GM12878 (cell line): ENCODE measurements around the gene CLIC6. TPM values are rescaled to one million over a fixed set of nuclear protein-coding genes. Genes with fewer than 3 reads are reported as not detected.

Experiments
- ATAC-seq: fragments of 200-7000 bp; cut with Tn5 transposase; 3 replicates; pipeline ENCODE4 v1.9.1; 2020; ENCODE audit warnings: mild to moderate bottlenecking, moderate library complexity
- BruUV-seq: library from RNA; stranded (reverse); fragments of 400-500 nt; replicated peaks from 2 replicates; lab custom pipeline; 2021; lab: Mats Ljungman, UMichigan
- CTCF ChIA-PET: fragments of 300-600 bp; sonication (Branson Sonifier 250); formaldehyde crosslinking; extraction: SDS; loops from one replicate; lab custom pipeline; 2021; ENCODE audit warnings: inconsistent platforms; lab: Yijun Ruan, JAX
- POLR2A ChIA-PET: fragments of 350-600 bp; formaldehyde crosslinking; extraction: SDS; loops from one replicate; lab custom pipeline; 2021; ENCODE audit warnings: inconsistent platforms; lab: Charles Lee
- RAD21 ChIA-PET: fragments of 300-600 bp; sonication (Branson Sonifier 250); formaldehyde crosslinking; loops from one replicate; lab custom pipeline; 2023; ENCODE audit warnings: antibody characterized with exemption; ENCODE audit not compliant: unreplicated experiment; lab: Charles Lee
- SMC1A ChIA-PET: fragments of 300-600 bp; sonication (Branson Sonifier 250); formaldehyde crosslinking; loops from one replicate; lab custom pipeline; 2023; ENCODE audit not compliant: unreplicated experiment, uncharacterized antibody; lab: Charles Lee
- DNase-seq: peaks from one replicate; pipeline ENCODE4 v3.0.0-alpha.2; 2011; ENCODE audit warnings: low read depth, low spot score
- FAIRE-seq: peaks from 3 replicates; lab custom pipeline; 2011; peaks lifted over from hg19 to GRCh38; lab: Jason Lieb, UNC
- H2AFZ ChIP-seq: 2 replicates; pipeline ENCODE4 v1.6.0; 2011; ENCODE audit warnings: low read depth, low read length, control low read depth; ENCODE audit not compliant: control insufficient read depth
- H3K27ac ChIP-seq: 2 replicates; pipeline ENCODE4 v1.5.1; 2011; ENCODE audit warnings: control low read depth; ENCODE audit not compliant: control insufficient read depth, insufficient read depth
- H3K27me3 ChIP-seq, 2 experiments: replicated peaks in 1 of 2; 2 replicates each; pipeline versions ENCODE4 v1.6.0 to v1.6.1; 2011; ENCODE audit warnings: low read length in 1 of 2; ENCODE audit not compliant: control insufficient read depth in 2 of 2, insufficient read depth in 2 of 2
- H3K36me3 ChIP-seq, 2 experiments: 2 replicates each; pipeline ENCODE4 v1.5.1; 2011; ENCODE audit warnings: low read length in 1 of 2; ENCODE audit not compliant: control insufficient read depth in 2 of 2, insufficient read depth in 2 of 2
- H3K4me1 ChIP-seq: 2 replicates; pipeline ENCODE4 v1.6.1; 2011; ENCODE audit warnings: mild to moderate bottlenecking, low read length, moderate library complexity, mixed read lengths; ENCODE audit not compliant: control insufficient read depth, insufficient read depth
- H3K4me2 ChIP-seq: 2 replicates; pipeline ENCODE4 v1.6.0; 2011; ENCODE audit warnings: control low read depth; ENCODE audit not compliant: control insufficient read depth, insufficient read depth
- H3K4me3 ChIP-seq: fragments of 200-600 bp; sonication (generic); 2 replicates; pipeline ENCODE4 v1.5.1; 2016
- H3K79me2 ChIP-seq: 2 replicates; pipeline ENCODE4 v1.6.0; 2011; ENCODE audit warnings: low read length; ENCODE audit not compliant: control insufficient read depth, insufficient read depth
- H3K9ac ChIP-seq: 2 replicates; pipeline ENCODE4 v1.8.0; 2011; ENCODE audit warnings: low read length, control low read depth, mixed read lengths; ENCODE audit not compliant: control insufficient read depth, insufficient read depth
- H3K9me3 ChIP-seq: replicated peaks from 3 replicates; pipeline ENCODE4 v1.5.1; 2011; ENCODE audit warnings: mild to moderate bottlenecking, low read length; ENCODE audit not compliant: control insufficient read depth, insufficient read depth
- H4K20me1 ChIP-seq: 2 replicates; pipeline ENCODE4 v1.6.0; 2011; ENCODE audit not compliant: control insufficient read depth, insufficient read depth
- BACH1 ChIP-seq: fragments of 450-650 bp; IDR thresholded peaks from 2 replicates; pipeline ENCODE4 v1.6.1; 2017; ENCODE audit warnings: mild to moderate bottlenecking, borderline replicate concordance
- IKZF2 ChIP-seq, 2 experiments: fragments of 450-650 bp; IDR thresholded peaks; 2 replicates each; pipeline ENCODE4 v1.6.1; 2017; ENCODE audit warnings: mild to moderate bottlenecking in 2 of 2, moderate library complexity in 2 of 2
- KLF5 ChIP-seq: fragments of 450-650 bp; IDR thresholded peaks from 2 replicates; pipeline ENCODE4 v1.6.1; 2014; ENCODE audit warnings: mild to moderate bottlenecking; ENCODE audit not compliant: partially characterized antibody
- MTA3 ChIP-seq: IDR thresholded peaks from 2 replicates; pipeline ENCODE4 v1.6.1; 2012; ENCODE audit warnings: low read length, inconsistent platforms, borderline replicate concordance
- MYB ChIP-seq: fragments of 150-350 bp; IDR thresholded peaks from 2 replicates; pipeline ENCODE4 v1.6.1; 2014; ENCODE audit warnings: mild to moderate bottlenecking, low read depth, low read length, borderline replicate concordance
- POLR2AphosphoS2 ChIP-seq: IDR thresholded peaks from 2 replicates; pipeline ENCODE4 v1.6.1; 2011; ENCODE audit warnings: low read depth, mild to moderate bottlenecking, low read length, improper control_type of control experiment, moderate library complexity
- RELA ChIP-seq: fragments of 450-650 bp; IDR thresholded peaks from 2 replicates; pipeline ENCODE4 v1.8.0; 2014; ENCODE audit warnings: borderline replicate concordance; ENCODE audit not compliant: partially characterized antibody
- SIN3A ChIP-seq: IDR thresholded peaks from 2 replicates; pipeline ENCODE4 v1.6.1; 2012; ENCODE audit warnings: low read depth, low read length, improper control_type of control experiment
- SP1 ChIP-seq: IDR thresholded peaks from one replicate; pipeline ENCODE4 v1.6.1; 2011; ENCODE audit warnings: low read depth, low read length
- SPI1 ChIP-seq: IDR thresholded peaks from 2 replicates; pipeline ENCODE4 v1.6.1; 2011; ENCODE audit warnings: low read depth, mild to moderate bottlenecking, low read length, moderate library complexity, borderline replicate concordance; ENCODE audit not compliant: insufficient read depth
- STAT3 ChIP-seq: IDR thresholded peaks from 2 replicates; pipeline ENCODE4 v1.6.1; 2011; ENCODE audit warnings: low read depth, low read length, improper control_type of control experiment
- TBL1XR1 ChIP-seq: IDR thresholded peaks from 2 replicates; pipeline ENCODE4 v1.6.1; 2012; ENCODE audit warnings: low read depth, low read length, improper control_type of control experiment
- ZNF274 ChIP-seq: IDR thresholded peaks from one replicate; pipeline ENCODE4 v1.8.0; 2011; ENCODE audit not compliant: insufficient read length, insufficient read depth
- WGBS: methylation state at CpG from one replicate; pipeline ENCODE4 v1.1.6; 2016; ENCODE audit warnings: low lambda C conversion rate; ENCODE audit not compliant: insufficient replicate concordance, insufficient coverage; ENCODE audit errors: missing lambda C conversion rate; 5-methylcytosine and 5-hydroxymethylcytosine counted together
- in situ Hi-C: fragments of 300-500 bp; cut with MboI; formaldehyde crosslinking; loops from 9 replicates; pipeline ENCODE4 v1.14.3; 2018; ENCODE audit warnings: mixed read lengths
- intact Hi-C: fragments of 100-400 bp; cut with micrococcal nuclease; formaldehyde crosslinking; loops from one replicate; pipeline ENCODE4 v1.14.2; 2022; ENCODE audit not compliant: unreplicated experiment
- polyA plus RNA-seq, 11 experiments: library from polyadenylated mRNA; depleted of rRNA in 4 of 11; unstranded in 6 of 11; stranded (reverse) in 5 of 11; fragments of >200 nt; fragmentation: Nextera tagmentation in 4 of 11; fragmentation: Illumina TruSeq in 1 of 11; extraction: Ambion mirVana in 4 of 11; extraction: Trizol in 1 of 11; gene quantifications; 1 replicate in 1 of 11; 2 replicates in 10 of 11; pipeline versions ENCODE4 v1.2.1 to v1.2.3, GENCODE V29; 2011 to 2016; ENCODE audit warnings: inconsistent platforms in 2 of 11, missing spikeins in 2 of 11, low read depth in 1 of 11
- total RNA-seq, 4 experiments: library from RNA; depleted of rRNA in 3 of 4; stranded (reverse); fragments of >200 nt in 3 of 4; fragmentation: Illumina TruSeq in 1 of 4; extraction: Trizol in 1 of 4; gene quantifications; 2 replicates each; pipeline versions ENCODE4 v1.2.1 to v1.2.3, GENCODE V29; 2013 to 2021
- TF ChIP-seq, protein P1 (sequence below): IDR thresholded peaks from 2 replicates; pipeline ENCODE4 v1.6.1; 2012; ENCODE audit warnings: low read depth, low read length, improper control_type of control experiment
- TF ChIP-seq, protein P2 (sequence below): IDR thresholded peaks from 2 replicates; pipeline ENCODE4 v1.6.1; 2011; ENCODE audit warnings: borderline replicate concordance, low read depth, mild to moderate bottlenecking, moderate library complexity, low read length; ENCODE audit not compliant: insufficient read depth, poor library complexity, severe bottlenecking

Gene CLIC6
- total and polyA plus RNA-seq, 10 of the 15 experiments (the other 5 are each of a cell fraction or from before 2014, with no cell fraction given) = 5.7 to 34.1 (median 11.2) TPM

DNA sequence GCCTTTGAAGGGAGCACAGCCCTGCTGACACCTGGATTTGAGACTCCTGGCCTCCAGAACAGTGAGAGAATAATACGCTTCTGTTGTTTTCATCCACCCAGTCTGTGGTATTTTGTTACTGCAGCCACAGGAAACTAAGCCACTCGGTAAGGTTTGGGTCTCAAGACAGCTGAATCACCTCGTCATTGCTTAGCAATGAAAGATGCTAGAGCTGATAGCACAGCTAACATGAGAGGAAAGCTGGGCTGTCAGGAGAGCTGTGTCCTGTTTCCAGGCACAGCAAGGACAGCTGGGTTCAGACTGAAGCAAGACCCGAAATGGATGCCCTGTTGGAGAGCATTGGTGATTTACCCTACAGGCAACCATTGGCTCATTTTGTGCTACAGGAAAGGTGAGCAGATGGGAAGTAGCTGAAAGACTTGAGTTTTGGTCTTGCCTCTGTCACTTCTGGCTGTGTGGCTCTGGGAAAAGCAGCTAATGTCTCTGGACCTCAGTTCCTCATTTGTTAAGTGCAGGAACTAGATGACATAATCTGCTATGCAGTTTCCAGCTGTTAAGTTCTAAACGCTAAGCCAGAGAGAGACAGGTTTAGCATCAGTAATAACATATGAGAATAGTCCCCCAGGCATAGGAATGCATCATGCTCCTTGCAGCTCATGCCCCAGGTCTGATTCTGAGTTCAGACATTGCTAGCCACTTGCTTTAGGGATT lies 58.0 kb downstream of the CLIC6 start:
- TF ChIP-seq POLR2AphosphoS2 (no peak), SPI1 (peak; percentile 42; the same call in 1 of the 2 replicates)
- ChIA-PET RAD21 (interaction anchor here (0.6 to 1.2 kb wide), 2 partner anchors 268 to 1113 kb away, joined by 4 read pairs; no protein-coding TSS in a partner anchor), POLR2A (no interaction called here), CTCF (interaction anchor here (0.7 to 1.9 kb wide), 4 partner anchors 17 to 359 kb away, joined by 4 read pairs; no protein-coding TSS in a partner anchor), SMC1A (interaction anchor here (0.6 to 2.1 kb wide), 5 partner anchors 18 to 1113 kb away, joined by 3 to 9 read pairs (median 4); no protein-coding TSS in a partner anchor)
- H3K4me1 ChIP-seq = no peaks in the 10 kb centered on the region
- H3K27me3 ChIP-seq = no peaks in the 10 kb centered on the region
- H3K4me2 ChIP-seq = no peak overlapping the region
- WGBS = 8% methylated on average over 5 of the region's 5 CpGs
- H3K4me3 ChIP-seq = no peak overlapping the region
- BruUV-seq = no TSS peak
- no peaks in the 10 kb centered on the region for H3K79me2 ChIP-seq
- peak; percentile 61 for FAIRE-seq
- intact Hi-C loops (no loop called here), in situ Hi-C loops (no loop called here)
- no peaks in the 10 kb centered on the region for H4K20me1 ChIP-seq
- H3K9ac ChIP-seq = no peak overlapping the region
- no peak for ATAC-seq
- no peaks in the 10 kb centered on the region for H3K9me3 ChIP-seq
- H3K36me3 ChIP-seq = no peaks in the 10 kb centered on the region
- H2AFZ ChIP-seq = no peak overlapping the region
- H3K27ac ChIP-seq = no peak overlapping the region
- DNase-seq = no peak

- H3K4me2 ChIP-seq = no peak overlapping the region
- RAD21 ChIA-PET = no interaction called here
- H3K4me1 ChIP-seq = no peaks in the 10 kb centered on the region
- H3K27me3 ChIP-seq = no peaks in the 10 kb centered on the region
- no peak overlapping the region for H3K9ac ChIP-seq
- H3K9me3 ChIP-seq = no peaks in the 10 kb centered on the region
- no TSS peak for BruUV-seq
- DNase-seq (no peak), ATAC-seq (no peak), FAIRE-seq (no peak)
- no peak overlapping the region for H3K27ac ChIP-seq
- H2AFZ ChIP-seq = no peak overlapping the region
- in situ Hi-C loops (no loop called here), intact Hi-C loops (no loop called here)
- SMC1A ChIA-PET = no interaction called here
- WGBS = 96% methylated on average over 3 of the region's 3 CpGs
- H3K79me2 ChIP-seq = no peaks in the 10 kb centered on the region
- H3K4me3 ChIP-seq = no peak overlapping the region
- CTCF ChIA-PET = no interaction called here
- TF ChIP-seq KLF5 (no peak), ZNF274 (no peak), STAT3 (no peak), SIN3A (no peak), IKZF2 (IDR thresholded peaks at IDR 0.05) (no peak), RELA (no peak), TBL1XR1 (no peak), BACH1 (no peak), MTA3 (no peak), MYB (no peak), SP1 (no peak)
- TF ChIP-seq, protein P1, sequence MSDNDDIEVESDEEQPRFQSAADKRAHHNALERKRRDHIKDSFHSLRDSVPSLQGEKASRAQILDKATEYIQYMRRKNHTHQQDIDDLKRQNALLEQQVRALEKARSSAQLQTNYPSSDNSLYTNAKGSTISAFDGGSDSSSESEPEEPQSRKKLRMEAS = no peak
- TF ChIP-seq, protein P2, sequence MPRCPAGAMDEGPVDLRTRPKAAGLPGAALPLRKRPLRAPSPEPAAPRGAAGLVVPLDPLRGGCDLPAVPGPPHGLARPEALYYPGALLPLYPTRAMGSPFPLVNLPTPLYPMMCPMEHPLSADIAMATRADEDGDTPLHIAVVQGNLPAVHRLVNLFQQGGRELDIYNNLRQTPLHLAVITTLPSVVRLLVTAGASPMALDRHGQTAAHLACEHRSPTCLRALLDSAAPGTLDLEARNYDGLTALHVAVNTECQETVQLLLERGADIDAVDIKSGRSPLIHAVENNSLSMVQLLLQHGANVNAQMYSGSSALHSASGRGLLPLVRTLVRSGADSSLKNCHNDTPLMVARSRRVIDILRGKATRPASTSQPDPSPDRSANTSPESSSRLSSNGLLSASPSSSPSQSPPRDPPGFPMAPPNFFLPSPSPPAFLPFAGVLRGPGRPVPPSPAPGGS = no peak
- no peaks in the 10 kb centered on the region for H3K36me3 ChIP-seq
- POLR2A ChIA-PET = no interaction called here
- H4K20me1 ChIP-seq = no peaks in the 10 kb centered on the region
Measured at GRCh38 chr21:34728479-34728878, 59.7 kb downstream of the CLIC6 start.
